MCF 10A (cell line): ENCODE results near the gene PCK2. TPM values are rescaled to one million over a fixed set of nuclear protein-coding genes. Genes with fewer than 3 reads are reported as not detected.

Experiments
- BruUV-seq: library from RNA; stranded (reverse); fragments of 400-500 nt; replicated peaks from 2 replicates; lab custom pipeline; 2021; lab: Mats Ljungman, UMichigan
- CTCF ChIA-PET: fragments of 300-600 bp; sonication (Branson Sonifier 250); formaldehyde crosslinking; extraction: SDS; loops from one replicate; lab custom pipeline; 2021; ENCODE audit warnings: antibody characterized with exemption, inconsistent platforms; lab: Yijun Ruan, JAX
- POLR2A ChIA-PET: fragments of 300-600, 350-650 bp; sonication (Branson Sonifier 250); formaldehyde crosslinking; extraction: SDS; loops from one replicate; lab custom pipeline; 2020; ENCODE audit warnings: antibody characterized with exemption, inconsistent platforms; lab: Yijun Ruan, JAX
- DNase-seq: peaks from one replicate; pipeline ENCODE4 v3.0.0-alpha.2; 2018; ENCODE audit not compliant: unreplicated experiment
- H3K27ac Mint-ChIP-seq: one replicate; pipeline ENCODE4 v1.8.0; 2022; ENCODE audit warnings: mild to moderate bottlenecking, low read depth, mixed read lengths; ENCODE audit not compliant: unreplicated experiment
- H3K27me3 Mint-ChIP-seq: one replicate; pipeline ENCODE4 v1.8.0; 2022; ENCODE audit warnings: mixed read lengths; ENCODE audit not compliant: insufficient read depth, unreplicated experiment
- H3K36me3 Mint-ChIP-seq: one replicate; pipeline ENCODE4 v1.8.0; 2022; ENCODE audit warnings: mild to moderate bottlenecking, moderate library complexity, mixed read lengths; ENCODE audit not compliant: insufficient read depth, unreplicated experiment
- H3K4me1 Mint-ChIP-seq: one replicate; pipeline ENCODE4 v1.8.0; 2022; ENCODE audit warnings: mixed read lengths; ENCODE audit not compliant: insufficient read depth, unreplicated experiment
- H3K4me3 Mint-ChIP-seq: one replicate; pipeline ENCODE4 v1.8.0; 2022; ENCODE audit warnings: mild to moderate bottlenecking, moderate library complexity, mixed read lengths; ENCODE audit not compliant: unreplicated experiment
- H3K9me3 Mint-ChIP-seq: one replicate; pipeline ENCODE4 v1.8.0; 2022; ENCODE audit warnings: mixed read lengths; ENCODE audit not compliant: unreplicated experiment
- intact Hi-C: fragments of 100-400 bp; cut with micrococcal nuclease; formaldehyde crosslinking; loops from 2 replicates; pipeline ENCODE4 v1.14.1; 2022
- total RNA-seq: library from RNA; stranded (reverse); gene quantifications from 2 replicates; pipeline ENCODE4 v1.2.3, GENCODE V29; 2022
- TF ChIP-seq, protein P1 (sequence below): fragments of 200-600 bp; IDR thresholded peaks from one replicate; pipeline ENCODE4 v1.8.0; 2022; ENCODE audit warnings: antibody characterized with exemption, mild to moderate bottlenecking; ENCODE audit not compliant: unreplicated experiment

The PCK2 gene
- total RNA-seq, 1 experiment from 2014 or later: 112 TPM

DNA sequence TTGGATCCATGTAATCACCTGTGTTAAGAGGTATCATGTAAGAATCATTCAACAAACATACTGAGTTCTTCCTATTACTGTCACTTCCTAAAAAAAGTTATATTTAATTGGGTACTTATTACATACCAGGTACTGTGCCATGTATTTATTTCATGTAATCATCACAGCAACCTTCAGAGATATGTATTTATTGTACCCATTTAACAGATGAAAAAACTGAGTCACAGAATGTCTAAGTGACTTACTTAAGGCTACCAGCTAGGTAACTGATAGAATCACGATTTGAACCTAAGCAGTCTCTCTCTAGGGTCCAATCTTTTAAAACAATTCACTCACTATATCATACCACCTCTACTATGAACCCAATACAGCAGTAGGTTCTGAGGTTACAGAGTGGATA lies 50.3 kb downstream of the PCK2 start:
- CTCF ChIA-PET: interaction anchor here (0.6 to 10.3 kb wide), 3 partner anchors 16 to 287 kb away, joined by 3 to 141 read pairs (median 4); partner anchors contain the start of gene IRF9
- BruUV-seq: no TSS peak
- peaks cover 27% of the 10 kb centered on the region for H3K36me3 Mint-ChIP-seq
- TF ChIP-seq, protein P1, sequence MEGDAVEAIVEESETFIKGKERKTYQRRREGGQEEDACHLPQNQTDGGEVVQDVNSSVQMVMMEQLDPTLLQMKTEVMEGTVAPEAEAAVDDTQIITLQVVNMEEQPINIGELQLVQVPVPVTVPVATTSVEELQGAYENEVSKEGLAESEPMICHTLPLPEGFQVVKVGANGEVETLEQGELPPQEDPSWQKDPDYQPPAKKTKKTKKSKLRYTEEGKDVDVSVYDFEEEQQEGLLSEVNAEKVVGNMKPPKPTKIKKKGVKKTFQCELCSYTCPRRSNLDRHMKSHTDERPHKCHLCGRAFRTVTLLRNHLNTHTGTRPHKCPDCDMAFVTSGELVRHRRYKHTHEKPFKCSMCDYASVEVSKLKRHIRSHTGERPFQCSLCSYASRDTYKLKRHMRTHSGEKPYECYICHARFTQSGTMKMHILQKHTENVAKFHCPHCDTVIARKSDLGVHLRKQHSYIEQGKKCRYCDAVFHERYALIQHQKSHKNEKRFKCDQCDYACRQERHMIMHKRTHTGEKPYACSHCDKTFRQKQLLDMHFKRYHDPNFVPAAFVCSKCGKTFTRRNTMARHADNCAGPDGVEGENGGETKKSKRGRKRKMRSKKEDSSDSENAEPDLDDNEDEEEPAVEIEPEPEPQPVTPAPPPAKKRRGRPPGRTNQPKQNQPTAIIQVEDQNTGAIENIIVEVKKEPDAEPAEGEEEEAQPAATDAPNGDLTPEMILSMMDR: no peak
- peak overlapping the region; percentile 7 for H3K27ac Mint-ChIP-seq
- POLR2A ChIA-PET: interaction anchor here (0.9 to 5.7 kb wide), 4 partner anchors 9 to 45 kb away, joined by 3 to 41 read pairs (median 6); partner anchors contain the start of genes DCAF11, NRL and PSME1
- intact Hi-C loops: no loop called here
- H3K4me1 Mint-ChIP-seq: peaks cover 7% of the 10 kb centered on the region
- H3K27me3 Mint-ChIP-seq: no peaks in the 10 kb centered on the region
- H3K4me3 Mint-ChIP-seq: no peak overlapping the region
- no peak for DNase-seq
- no peaks in the 10 kb centered on the region for H3K9me3 Mint-ChIP-seq

DNA sequence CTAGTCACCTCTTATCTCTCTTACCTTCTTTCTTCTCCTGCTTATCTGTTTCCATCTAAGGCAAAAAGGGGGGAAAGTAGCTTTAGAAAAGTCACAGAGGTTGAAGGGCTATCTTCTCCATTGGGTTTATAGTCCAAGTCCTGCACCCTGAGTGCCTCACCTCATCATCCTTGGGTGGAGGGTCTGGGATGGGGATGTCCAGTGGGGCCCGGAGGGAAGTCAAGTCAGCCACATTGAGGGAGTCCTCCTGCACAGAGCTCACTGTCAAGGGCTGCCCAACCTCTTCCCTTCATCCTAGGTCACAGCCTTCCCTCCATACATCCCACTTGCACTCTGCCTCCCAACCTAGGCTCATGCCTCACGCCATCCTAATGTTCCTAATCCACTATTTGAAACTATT lies 51.1 kb downstream of the PCK2 start:
- Mint-ChIP-seq H3K36me3 (peaks cover 28% of the 10 kb centered on the region), H3K4me1 (peaks cover 5% of the 10 kb centered on the region), H3K27me3 (no peaks in the 10 kb centered on the region), H3K9me3 (no peaks in the 10 kb centered on the region), H3K4me3 (peak overlapping the region; percentile 98), H3K27ac (peak overlapping the region; percentile 7)
- POLR2A ChIA-PET: interaction anchor here (0.6 to 5.7 kb wide), 13 partner anchors 8 to 843 kb away, joined by 3 to 114 read pairs (median 5); partner anchors contain the start of genes DCAF11, GMPR2, IPO4 and NEDD8
- intact Hi-C loops: no loop called here
- no peak for DNase-seq
- TF ChIP-seq, protein P1: no peak
- CTCF ChIA-PET: interaction anchor here (0.6 to 10.3 kb wide), 6 partner anchors 9 to 286 kb away, joined by 3 to 141 read pairs (median 4); partner anchors contain the start of genes CARMIL3, IRF9, PCK2 and PSME1
- no TSS peak for BruUV-seq

DNA sequence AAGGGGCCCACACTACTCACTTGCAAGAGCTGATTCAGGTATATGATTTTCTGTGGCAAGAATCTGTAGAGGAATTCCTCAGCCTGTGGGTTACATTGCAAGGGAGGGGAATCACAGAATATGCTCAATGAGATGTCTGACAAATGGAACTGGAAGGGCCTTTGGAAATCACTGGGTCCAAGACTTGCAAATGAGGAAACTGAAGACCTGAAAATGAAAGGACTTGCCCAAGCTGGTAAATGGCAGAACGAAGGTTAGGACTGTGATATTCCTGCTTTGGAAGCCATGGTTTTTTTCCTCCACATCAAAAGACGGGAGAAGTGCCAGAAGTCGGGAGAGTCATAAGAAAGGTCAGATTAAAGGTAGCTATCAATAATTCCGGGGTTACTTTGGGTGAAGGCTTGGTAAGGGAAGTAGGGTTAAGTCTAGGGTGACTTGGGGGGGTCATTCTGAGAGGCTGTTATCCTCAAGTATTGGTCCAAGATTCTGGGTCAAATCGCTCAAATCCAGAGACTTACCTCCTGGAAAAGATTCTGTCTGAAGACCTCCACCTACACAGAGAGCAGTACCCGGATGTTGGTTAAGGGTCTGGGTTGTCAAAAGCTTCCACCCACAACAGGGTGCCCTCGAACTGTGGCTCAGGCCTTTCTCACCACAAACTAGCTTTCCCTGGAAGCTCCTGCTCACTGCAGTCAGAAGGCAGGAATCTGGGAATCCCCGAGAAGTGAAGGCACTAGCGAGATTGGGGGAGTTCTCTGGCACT lies 51.8 kb downstream of the PCK2 start:
- Mint-ChIP-seq H3K36me3 (peaks cover 32% of the 10 kb centered on the region), H3K9me3 (no peaks in the 10 kb centered on the region), H3K4me3 (peak overlapping the region; percentile 98), H3K27me3 (no peaks in the 10 kb centered on the region), H3K27ac (peak overlapping the region; percentile 61), H3K4me1 (peaks cover 5% of the 10 kb centered on the region)
- DNase-seq: no peak
- intact Hi-C loops: loop anchor here (2.0 kb wide), 4 partner anchors 15 to 131 kb away; partner anchors contain the start of genes DCAF11, IRF9, NRL and PCK2
- TF ChIP-seq, protein P1: no peak
- ChIA-PET POLR2A (interaction anchor here (0.5 to 5.7 kb wide), 23 partner anchors 9 to 1004 kb away, joined by 3 to 114 read pairs (median 4); partner anchors contain the start of genes CHMP4A, DCAF11, GMPR2 and IPO4), CTCF (interaction anchor here (0.5 to 10.3 kb wide), 11 partner anchors 10 to 584 kb away, joined by 3 to 141 read pairs (median 4); partner anchors contain the start of genes CARMIL3, DCAF11, IRF9 and NRL)
- BruUV-seq: no TSS peak
